HG03521 (cell line): Measurements from ENCODE around the gene KRT9.

ENCODE experiments used
- ATAC-seq: cut with Tn5 transposase; IDR thresholded peaks from one replicate; pipeline ENCODE4 v1.9.1; 2021; ENCODE audit warnings: mild to moderate bottlenecking, moderate library complexity; ENCODE audit not compliant: unreplicated experiment

KRT9 gene

DNA sequence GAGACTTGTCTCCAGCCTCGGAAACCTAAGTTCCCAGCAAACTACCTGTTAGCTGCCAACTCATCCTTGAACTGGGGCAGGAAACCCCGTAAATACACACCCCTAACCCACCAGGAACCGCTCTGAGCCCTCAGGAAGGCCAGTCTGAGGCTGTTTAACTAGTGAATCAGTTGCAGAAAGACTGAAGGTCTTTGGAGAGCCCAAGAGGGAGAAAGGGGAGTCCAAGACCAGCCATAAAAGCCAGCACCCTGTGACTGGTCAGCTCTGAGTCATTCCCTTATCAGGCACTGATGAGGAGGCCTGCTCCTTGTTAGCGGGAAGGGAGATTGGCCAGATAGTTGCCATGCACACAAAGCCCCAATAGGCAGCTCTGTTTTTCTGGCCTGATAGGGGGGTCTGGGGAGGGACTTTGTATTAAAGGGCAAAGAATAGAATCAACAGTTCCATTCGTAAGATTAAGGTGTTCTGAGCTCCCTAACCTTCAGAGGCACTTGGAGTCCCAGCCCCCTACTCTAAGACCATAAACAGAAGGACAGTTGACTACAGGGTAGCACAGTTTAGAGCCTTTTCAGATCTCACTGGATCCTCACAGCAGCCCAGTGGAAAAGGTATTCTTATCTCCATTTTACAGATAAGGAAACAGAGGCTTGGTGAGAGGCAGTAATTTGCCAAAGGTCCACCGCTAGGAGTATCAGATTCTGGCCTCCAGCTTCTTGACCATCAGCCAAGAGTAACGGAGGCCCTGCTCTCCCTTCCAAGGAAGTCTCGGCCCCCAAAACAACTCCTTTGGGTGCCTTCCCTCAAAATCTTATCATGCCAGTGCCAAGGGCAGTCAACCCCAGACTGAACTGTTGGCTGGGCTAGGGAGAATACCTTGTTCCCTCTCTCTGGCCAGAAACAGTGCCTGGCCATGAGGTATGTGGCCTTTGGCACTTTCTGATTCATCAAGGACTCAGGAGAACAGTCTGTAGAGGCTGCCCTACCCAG is 41.5 kb downstream of the KRT9 start:
- no peak for ATAC-seq

DNA sequence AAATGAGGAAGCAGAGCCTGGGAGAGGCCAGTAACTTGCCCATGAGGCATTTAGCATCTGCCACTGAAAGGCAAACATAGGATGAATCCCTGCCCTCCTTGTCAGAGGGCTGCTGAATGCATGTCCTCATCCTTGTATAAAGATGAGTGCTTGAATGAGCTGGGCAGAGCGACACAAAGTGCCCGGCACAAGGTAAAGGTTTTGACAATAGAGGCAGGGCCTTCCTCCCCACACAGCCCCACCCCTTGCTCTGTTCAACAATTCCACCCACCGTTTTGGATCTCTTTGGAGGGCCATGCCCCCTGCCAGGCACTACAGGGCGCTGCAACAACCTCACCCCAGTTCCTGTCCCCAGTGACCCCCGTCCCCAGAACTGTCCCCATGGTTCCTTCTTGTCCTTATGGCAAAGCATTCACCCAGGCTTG is 42.4 kb downstream of the KRT9 start:
- no peak for ATAC-seq

DNA sequence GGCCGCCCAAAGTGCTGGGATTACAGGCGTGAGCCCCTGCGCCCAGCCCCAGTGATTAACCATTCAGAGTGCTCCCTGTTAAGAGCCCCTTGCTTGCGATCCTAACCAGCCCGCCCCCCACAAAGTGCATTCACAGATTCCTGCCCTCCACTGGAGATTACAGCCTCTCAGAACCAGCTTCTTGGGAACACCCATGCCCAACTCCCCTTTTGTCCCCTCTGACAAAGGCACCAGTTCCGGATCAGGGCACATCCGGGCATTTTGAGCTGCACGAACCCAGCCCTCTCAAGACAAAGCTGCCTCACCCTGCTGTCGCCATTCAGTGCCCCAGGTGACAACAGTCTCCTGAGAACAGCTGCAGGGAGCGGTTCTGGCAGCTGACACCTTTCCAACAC is 42.9 kb downstream of the KRT9 start:
- no peak for ATAC-seq

DNA sequence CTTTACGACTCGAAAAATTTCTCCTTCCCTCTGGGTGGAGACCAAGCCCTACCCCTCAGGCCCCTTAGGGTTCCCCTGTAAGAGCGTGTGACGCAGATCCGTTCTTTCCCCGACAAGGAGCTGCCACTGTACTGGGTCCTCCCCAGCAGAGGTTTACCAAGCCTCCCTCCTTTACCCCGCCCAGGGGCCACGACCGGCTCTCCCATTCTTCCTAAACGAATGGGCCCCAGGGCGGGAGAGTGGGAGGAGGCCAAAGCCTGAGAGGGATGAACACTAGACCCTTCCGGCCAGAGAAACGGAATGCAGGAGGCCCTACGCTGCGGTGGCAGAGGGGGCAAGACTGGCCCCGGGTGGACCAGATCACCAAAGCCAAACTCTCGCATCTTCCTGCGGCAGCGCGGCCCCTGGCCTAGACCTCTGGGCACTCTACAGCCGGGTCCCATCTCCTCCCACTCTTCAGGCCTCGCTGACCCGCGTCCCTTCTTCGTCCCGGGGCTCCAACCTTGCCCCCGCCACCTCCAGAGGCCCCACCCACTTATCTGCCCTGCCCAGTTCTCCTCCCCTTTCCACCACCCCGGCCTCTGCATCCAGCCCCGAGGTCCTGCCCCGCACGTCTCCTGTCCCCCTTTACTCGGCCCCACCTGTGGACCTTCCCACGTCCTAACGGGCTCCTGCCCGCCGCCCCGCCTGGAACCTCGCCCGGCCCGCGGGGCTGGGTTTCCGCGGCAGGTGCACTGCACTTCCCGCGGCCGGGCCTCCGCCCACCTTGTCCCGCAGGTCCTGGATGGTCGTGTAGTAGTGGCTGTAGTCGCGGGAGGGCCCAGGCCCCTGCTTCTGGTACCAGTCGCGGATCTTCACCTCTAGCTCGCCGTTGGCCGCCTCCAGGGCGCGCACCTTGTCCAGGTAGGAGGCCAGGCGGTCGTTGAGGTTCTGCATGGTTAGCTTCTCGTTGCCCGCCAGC is 44.5 kb downstream of the KRT9 start:
- ATAC-seq: no peak

DNA sequence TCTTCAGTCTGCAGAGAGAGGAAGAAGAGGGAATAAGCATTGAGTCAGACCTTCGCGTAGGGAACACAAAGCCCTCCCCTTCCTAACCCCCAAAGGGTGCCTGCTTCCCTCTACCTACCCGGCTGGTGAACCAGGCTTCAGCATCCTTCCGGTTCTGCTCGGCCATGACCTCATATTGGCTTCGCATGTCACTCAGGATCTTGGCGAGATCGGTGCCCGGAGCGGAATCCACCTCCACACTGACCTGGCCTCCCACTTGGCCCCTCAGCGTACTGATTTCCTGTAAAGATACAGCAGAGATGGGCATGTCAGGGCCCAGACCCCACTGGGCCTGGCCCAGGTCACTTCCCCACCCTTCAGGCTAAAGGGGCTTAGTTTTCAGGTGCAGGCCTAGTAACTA is 47.6 kb downstream of the KRT9 start:
- ATAC-seq: no peak

DNA sequence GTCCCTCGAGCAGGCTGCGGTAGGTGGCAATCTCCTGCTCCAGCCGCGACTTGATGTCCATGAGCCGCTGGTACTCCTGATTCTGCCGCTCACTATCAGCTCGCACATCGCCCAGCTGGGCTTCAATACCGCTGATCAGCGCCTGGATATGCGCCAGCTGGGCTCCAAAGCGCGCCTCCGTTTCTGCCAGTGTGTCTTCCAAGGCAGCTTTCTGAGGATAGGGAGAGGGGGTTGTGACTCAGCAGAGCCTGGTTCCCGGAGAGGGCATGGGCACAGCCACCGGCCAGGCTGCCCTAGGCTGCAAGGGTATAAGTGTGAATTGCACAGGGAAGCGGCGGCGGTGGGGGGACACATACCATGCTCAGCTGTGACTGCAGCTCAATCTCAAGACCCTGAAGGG is 48.1 kb downstream of the KRT9 start:
- no peak for ATAC-seq

DNA sequence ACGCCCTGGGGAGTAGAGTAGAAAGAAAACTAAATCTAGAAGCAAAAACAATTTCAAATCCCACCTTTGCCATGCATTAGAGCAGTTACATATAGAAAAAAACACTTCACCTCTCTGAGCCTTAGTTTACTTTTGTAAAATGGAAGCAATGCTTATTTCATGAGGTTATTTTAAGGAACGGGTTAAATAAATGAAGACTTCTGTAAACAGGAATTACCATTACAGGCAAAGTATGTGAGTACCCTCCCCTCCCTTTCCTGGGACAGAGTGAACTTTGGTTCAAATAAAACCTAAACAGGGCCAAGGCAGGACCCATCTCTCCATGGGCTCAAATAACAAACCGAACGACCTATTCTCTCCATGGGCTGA is 48.6 kb downstream of the KRT9 start:
- no peak for ATAC-seq

DNA sequence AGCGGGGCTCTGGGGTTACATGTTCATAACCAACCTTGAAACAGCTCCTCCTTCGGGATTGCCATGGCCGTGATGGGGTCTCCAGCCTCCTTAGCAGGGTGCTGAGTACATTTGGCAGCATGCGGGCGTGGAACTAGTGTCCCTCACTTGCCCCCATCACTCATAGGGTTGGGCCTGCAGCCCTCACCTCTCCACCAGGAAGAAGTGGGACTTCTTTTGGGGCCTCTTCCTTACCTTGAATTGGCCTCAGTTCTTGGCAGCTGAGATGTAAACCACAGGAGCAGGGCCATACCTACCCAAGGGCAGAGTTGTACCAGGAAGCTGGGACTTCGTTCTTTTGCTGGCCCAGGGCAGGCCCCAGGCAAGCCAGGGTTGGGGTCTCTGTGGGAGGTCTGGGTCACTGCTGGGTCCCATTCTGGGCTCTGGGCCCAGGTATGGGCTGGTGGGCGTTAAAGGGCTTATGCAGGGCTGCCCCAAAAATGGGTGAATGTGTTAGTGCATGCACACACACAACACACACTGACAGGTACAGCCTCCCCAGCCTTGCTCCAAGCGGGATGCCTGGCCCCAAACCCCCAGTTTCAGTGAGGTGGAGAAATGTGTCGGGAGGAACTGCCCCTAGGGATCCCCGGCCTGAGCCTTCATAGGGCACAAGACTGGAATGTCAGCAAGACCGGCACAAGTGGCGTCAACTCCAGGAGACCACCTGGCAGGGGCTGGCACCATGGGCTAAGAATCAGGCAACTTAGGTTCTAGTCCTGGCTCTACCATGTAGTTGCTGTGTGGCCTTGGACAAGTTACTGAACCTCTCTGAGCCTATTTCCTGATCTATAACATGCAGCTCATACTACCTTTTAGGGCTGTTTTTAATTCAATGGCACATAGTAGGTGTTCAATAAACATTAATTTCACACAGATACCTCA is 49.3 kb downstream of the KRT9 start:
- no peak for ATAC-seq

DNA sequence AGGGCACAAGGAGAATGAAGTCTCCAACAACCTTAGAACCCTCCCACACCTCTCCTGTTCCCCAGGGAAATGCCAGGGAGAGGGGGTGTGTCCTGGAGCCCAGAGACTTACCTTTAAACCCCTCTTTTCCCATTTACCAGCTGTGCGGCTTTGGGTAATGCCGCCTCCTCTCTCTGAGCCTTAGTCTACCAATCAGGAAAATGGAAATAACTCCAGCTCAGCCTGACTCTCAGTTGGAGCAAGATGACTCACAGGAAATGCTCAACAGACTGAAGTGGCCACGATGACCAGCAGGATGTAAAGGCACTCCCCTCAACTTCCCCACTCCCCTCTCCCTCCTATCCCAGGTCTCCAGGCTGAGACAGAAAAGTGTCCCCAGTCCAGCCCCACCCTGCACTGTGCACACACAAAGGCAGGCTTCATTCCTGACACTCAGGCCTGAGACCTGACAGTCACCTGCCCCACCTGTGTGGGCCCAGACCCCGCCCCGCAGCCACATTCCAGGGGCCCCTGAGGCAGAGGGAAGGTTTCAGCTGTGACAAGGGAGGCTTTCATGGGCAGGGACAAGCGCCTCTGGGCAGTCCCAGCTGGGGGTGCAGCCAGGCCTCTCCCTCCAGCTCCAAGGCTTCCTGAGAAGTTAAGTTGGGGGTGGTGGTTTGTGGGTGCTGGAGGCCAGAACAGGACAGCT is 50.1 kb downstream of the KRT9 start:
- ATAC-seq: no peak

DNA sequence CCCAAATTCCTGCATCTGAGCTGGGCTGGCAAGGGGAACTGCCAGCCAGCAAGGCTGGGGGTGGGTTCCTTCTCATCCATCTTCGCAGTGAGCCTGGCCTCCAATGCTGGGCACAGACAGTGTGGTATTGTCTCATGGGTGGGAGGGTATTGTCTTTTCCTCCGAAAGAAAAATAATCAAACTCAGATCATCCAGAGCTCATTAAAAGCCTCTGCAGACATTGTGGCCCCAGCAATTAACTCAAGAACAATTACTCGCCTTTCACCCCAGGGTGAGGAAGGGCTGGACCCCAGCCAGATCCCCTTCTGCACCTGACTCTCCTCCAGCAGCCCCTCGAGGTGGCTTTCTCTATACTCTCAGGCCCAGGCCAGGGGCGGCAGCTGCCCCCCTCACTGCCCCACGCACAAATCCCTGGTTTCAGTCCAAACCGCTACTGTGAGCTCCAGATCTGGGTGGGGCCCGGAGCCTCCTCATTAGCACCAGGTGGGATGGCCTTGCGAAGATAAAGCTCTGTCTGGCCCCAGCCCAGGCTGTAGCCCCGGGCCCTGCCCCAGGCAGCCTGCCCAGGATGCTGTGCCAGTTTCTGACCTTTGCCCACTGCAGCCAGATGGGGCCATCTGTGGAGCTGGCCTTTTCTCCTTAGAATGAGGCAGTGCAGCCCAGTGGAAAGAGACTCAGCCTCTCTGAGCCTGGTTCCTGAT is 50.9 kb downstream of the KRT9 start:
- no peak for ATAC-seq

DNA sequence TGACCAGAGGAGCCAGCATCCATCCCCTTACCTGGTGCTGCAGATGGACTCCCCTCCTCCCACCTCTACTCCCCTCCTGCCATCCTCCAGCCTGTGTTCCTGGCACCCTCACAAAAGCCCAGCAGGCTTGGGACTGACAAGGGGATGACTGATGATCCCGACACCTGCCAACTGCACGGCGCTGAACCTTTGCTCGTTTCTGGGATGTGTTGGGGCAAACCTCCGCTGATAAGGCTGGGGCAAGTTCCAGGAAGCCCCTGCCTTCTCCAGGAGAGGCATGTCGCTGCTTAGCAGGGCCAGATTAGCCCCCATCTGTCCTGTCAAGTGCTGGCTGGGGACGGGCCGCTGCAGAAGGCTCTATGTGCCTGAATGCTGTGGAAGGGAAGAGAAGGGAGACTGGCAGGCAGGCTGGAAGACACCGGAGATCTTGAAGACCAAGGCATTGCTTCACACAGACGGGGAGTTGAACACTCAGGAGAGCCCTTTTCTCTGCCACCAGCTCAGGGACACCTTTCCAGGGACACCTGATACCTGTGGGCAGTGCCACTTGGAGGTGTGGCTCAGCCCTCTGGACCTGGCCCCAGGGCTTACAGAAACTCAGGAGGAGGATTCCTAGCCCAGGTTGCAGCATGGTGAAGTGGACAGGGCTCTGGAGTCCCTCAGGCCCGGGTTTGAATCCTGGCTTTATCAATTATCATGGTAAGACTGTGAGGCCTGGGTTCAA is 52.2 kb downstream of the KRT9 start:
- ATAC-seq: no peak

DNA sequence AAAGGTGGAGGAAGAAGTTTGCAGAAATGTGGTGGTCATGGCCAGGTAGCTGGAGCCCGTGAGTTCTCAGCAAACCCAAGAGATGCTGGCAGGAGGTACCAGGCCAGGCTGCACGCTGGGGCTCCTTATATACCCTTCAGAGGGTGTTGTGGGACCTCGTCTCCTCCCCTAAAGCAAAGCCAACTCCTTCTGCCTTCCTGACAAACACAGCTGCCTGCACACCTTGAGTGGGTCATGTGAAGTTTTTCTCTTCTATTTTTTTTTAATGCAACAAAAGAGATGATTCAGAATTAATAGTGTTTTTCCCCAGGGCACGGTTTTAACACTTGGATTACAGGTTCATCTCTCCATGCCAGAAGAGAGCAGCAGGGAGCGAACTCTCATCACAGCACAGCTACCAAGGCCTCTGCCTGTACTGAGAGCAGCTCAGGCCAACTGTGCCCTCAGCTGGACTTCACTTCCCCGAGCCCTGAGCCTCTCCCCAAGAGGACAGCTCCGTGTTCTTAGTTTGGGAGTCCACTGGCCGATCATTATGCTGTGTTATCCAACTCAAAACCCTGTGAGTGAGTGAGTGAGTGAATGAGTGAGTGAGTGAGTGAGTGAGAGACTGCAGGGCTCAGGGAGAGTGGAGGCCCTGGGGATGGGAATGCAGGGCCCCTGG is 52.9 kb downstream of the KRT9 start, which contains the start of gene KRT15:
KRT15 (minus strand) TSS at position 102 of the 661 bp plus-strand sequence; CDS start at position 39, 63 bp downstream.
- no peak for ATAC-seq

DNA sequence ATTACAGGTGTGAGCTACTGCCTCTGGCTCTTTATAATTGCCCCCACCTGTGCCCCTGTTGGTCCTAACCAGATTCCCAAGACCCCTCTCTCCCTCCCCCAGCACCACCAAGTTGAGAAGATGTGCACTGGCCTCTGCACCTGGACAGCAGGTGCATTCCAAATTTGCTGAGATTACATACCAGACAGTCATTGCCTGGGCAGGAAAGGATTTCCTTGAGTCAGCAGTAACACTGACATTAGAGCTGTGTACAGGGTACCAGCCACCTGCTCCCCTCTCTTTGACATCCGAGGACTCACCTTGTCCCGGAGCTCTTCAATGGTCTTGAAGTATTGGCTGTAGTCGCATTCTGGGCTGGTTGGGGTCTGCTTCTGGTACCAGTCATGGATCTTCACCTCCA is 53.8 kb downstream of the KRT9 start:
- no peak for ATAC-seq

DNA sequence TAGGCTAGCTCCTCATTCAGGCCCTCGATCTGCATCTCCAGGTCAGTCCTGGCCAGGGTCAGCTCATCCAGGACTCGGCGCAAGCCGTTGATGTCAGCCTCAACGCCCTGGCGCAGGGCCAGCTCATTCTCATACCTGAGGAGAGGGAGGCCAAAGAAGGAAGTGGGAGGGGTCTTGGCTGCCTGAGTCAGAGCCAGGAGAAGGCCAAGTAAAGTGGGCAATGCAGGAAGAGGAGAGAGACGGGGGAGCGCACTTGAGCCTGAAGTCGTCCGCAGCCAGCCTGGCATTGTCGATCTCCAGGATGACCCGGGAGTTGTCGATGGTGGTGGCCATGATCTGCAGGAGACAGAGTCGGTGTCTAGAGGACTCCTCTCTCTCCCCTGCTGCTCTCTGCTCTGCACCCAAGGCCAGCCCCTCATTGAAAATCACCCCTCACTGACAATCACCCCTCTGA is 55.0 kb downstream of the KRT9 start:
- no peak for ATAC-seq

DNA sequence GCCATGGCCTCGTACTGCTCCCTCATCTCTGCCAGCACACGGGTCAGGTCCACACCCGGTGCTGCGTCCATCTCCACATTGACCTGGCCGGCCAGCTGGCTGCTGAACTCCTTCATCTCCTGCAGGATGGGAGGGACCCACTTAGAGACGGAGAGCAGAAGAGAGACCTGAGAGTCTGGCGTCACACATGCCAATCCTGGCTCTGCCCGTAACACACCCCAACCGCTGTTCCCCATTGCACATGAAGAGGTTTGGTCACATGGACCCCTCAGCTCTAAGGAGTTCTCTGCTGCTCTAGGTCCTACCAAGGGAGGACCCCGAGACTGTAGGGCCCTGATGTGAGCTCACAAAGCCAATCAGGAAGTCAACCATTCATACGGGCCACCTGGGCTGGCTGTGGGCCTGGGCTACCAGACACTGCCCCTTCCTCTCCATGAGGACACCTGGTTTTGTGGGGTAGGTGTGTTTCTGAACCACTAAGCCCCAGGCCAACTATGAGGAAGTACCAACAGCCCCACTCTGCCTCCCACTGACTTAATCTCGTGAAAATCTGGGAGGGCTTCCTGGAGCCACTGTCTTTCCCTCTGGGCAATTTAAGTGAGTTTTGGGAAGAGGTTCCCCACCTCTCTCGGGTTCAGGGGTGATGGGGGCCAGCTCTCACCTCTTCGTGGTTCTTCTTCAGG is 55.6 kb downstream of the KRT9 start:
- ATAC-seq: no peak
